WTC11 (cell line): ENCODE results near the gene UBE2J1.

Experiments
- ATF3 ChIP-seq: sonication (generic); formaldehyde crosslinking; conservative IDR thresholded peaks from 2 replicates; pipeline ENCODE4 v1.8.1; 2022; ENCODE audit warnings: mild to moderate bottlenecking, missing genetic modification reagents
- CTCF ChIP-seq: fragments of 200-600 bp; IDR thresholded peaks from 2 replicates; pipeline ENCODE4 v1.8.0; 2022; ENCODE audit warnings: antibody characterized with exemption
- FOXJ3 ChIP-seq: sonication (generic); formaldehyde crosslinking; IDR thresholded peaks from 2 replicates; pipeline ENCODE4 v1.9.0; 2021; ENCODE audit warnings: missing genetic modification reagents, mild to moderate bottlenecking, borderline replicate concordance
- TCF7 ChIP-seq: sonication (generic); formaldehyde crosslinking; IDR thresholded peaks from 2 replicates; pipeline ENCODE4 v1.8.0; 2022; ENCODE audit warnings: mild to moderate bottlenecking, low read depth, missing genetic modification reagents, moderate library complexity

- no peak for TF ChIP-seq TCF7 (CRISPR knock-in tag)
- TF ChIP-seq CTCF = no peak
- no peak for TF ChIP-seq FOXJ3 (CRISPR knock-in tag)
- no peak for TF ChIP-seq ATF3
Observed at GRCh38 chr6:89364586-89364985, 12.1 kb upstream of the UBE2J1 start.
